OCI-M1 (cell line): ENCODE measurements around the gene CEP250.
A peak's percentile ranks its signal among the peaks of the same experiment; 100 is the strongest.
"Not testable (repeated sequence)": the region's sequence is repeated elsewhere in the genome, so short reads cannot be mapped to it uniquely, and the experiment has no call there.

Experiments
- DNase-seq: peaks from one replicate; lab custom pipeline; 2025; lab: John Stamatoyannopoulos, UW

Gene CEP250

GRCh38 chr20:35492352-35492751 lies 37.0 kb downstream of the CEP250 start:
- DNase-seq, result no peak

- no peak for DNase-seq
Observed at GRCh38 chr20:35496481-35496880, 41.1 kb downstream of the CEP250 start.

- no peak for DNase-seq
Observed at GRCh38 chr20:35497320-35497719, 41.9 kb downstream of the CEP250 start.

- no peak for DNase-seq
Observed at GRCh38 chr20:35497780-35498189, 42.4 kb downstream of the CEP250 start.

- no peak for DNase-seq
Observed at GRCh38 chr20:35499271-35499670, 43.9 kb downstream of the CEP250 start.

- DNase-seq, result no peak
Observed at GRCh38 chr20:35502352-35502751, 47.0 kb downstream of the CEP250 start.

- DNase-seq, result no peak
Observed at GRCh38 chr20:35503281-35503680, 47.9 kb downstream of the CEP250 start.

- DNase-seq, result no peak
Observed at GRCh38 chr20:35503841-35504561, 48.6 kb downstream of the CEP250 start.

- DNase-seq, result no peak
Observed at GRCh38 chr20:35504751-35505150, 49.4 kb downstream of the CEP250 start.

- no peak for DNase-seq
Observed at GRCh38 chr20:35506179-35506578, 50.8 kb downstream of the CEP250 start.

- DNase-seq, result no peak
Observed at GRCh38 chr20:35506872-35507638, 51.7 kb downstream of the CEP250 start.

GRCh38 chr20:35508493-35509218 lies 53.3 kb downstream of the CEP250 start:
- no peak for DNase-seq

GRCh38 chr20:35510951-35511735 lies 55.7 kb downstream of the CEP250 start:
- DNase-seq, result no peak

- DNase-seq, result peak; percentile 51
Observed at GRCh38 chr20:35511814-35512420, 56.5 kb downstream of the CEP250 start.

GRCh38 chr20:35514371-35514932 lies 59.1 kb downstream of the CEP250 start:
- DNase-seq, result peak; percentile 72

GRCh38 chr20:35515341-35515740 lies 59.9 kb downstream of the CEP250 start:
- no peak for DNase-seq

- peak; percentile 42 for DNase-seq
Observed at GRCh38 chr20:35515949-35516645, 60.7 kb downstream of the CEP250 start.

GRCh38 chr20:35517125-35517524 lies 61.7 kb downstream of the CEP250 start:
- no peak for DNase-seq

GRCh38 chr20:35517767-35518166 lies 62.4 kb downstream of the CEP250 start:
- DNase-seq, result not testable (repeated sequence)

- DNase-seq, result no peak
Observed at GRCh38 chr20:35518955-35519354, 63.6 kb downstream of the CEP250 start.
